SU-DHL-6 (cell line): Measurements from ENCODE around the gene TMEM203.

ENCODE experiments used
- H2AFZ ChIP-seq: fragments of 200-600 bp; sonication (generic); 2 replicates; pipeline ENCODE4 v1.6.1; 2014; ENCODE audit warnings: low read depth, mild to moderate bottlenecking, moderate library complexity, mixed read lengths, antibody characterized with exemption, low read length; ENCODE audit not compliant: severe bottlenecking
- H3F3A ChIP-seq: fragments of 200-600 bp; shearing (Covaris generic); 2 replicates; pipeline ENCODE4 v1.6.0; 2016; ENCODE audit warnings: antibody characterized with exemption, mild to moderate bottlenecking; ENCODE audit not compliant: insufficient read depth
- H3K27ac ChIP-seq: fragments of 200-600 bp; sonication (generic); 2 replicates; pipeline ENCODE4 v1.5.1; 2016; ENCODE audit warnings: low read depth, mild to moderate bottlenecking, low read length, moderate library complexity, mixed read lengths
- H3K27me3 ChIP-seq: fragments of 200-600 bp; sonication (generic), shearing (Covaris generic); 2 replicates; pipeline ENCODE4 v1.6.0; 2014; ENCODE audit warnings: mild to moderate bottlenecking, low read length
- H3K36me3 ChIP-seq: fragments of 200-600 bp; sonication (generic); 2 replicates; pipeline ENCODE4 v1.6.1; 2014; ENCODE audit warnings: mild to moderate bottlenecking, low read length, mixed read lengths
- H3K4me2 ChIP-seq: fragments of 300-600, 200-600 bp; shearing (Covaris generic), sonication (generic); 2 replicates; pipeline ENCODE4 v1.6.0; 2014; ENCODE audit warnings: low read length, low read depth, mild to moderate bottlenecking; ENCODE audit not compliant: poor library complexity, severe bottlenecking
- H3K4me3 ChIP-seq: fragments of 200-600 bp; sonication (generic); 2 replicates; pipeline ENCODE4 v1.5.1; 2014; ENCODE audit warnings: antibody characterized with exemption, low read length, mild to moderate bottlenecking, mixed read lengths; ENCODE audit not compliant: insufficient read depth, poor library complexity, severe bottlenecking
- H3K79me2 ChIP-seq: fragments of 200-600 bp; sonication (generic); 2 replicates; pipeline ENCODE4 v1.6.1; 2014; ENCODE audit warnings: mild to moderate bottlenecking, low read length, moderate library complexity; ENCODE audit not compliant: insufficient read depth
- H3K9ac ChIP-seq: fragments of 200-600 bp; sonication (generic); 2 replicates; pipeline ENCODE4 v1.7.0; 2014; ENCODE audit warnings: mild to moderate bottlenecking, low read length
- H3K9me2 ChIP-seq: fragments of 200-600 bp; sonication (generic); replicated peaks from 2 replicates; pipeline ENCODE4 v1.6.1; 2014; ENCODE audit warnings: low read length; ENCODE audit not compliant: insufficient read depth
- H3K9me3 ChIP-seq: fragments of 200-600 bp; sonication (generic); 2 replicates; pipeline ENCODE4 v1.6.1; 2014; ENCODE audit warnings: low read length, mixed read lengths; ENCODE audit not compliant: insufficient read depth
- H4K20me1 ChIP-seq: fragments of 200-600 bp; sonication (generic); 2 replicates; pipeline ENCODE4 v1.6.1; 2014; ENCODE audit warnings: low read depth, mild to moderate bottlenecking, antibody characterized with exemption, low read length, moderate library complexity, mixed read lengths
- EZH2phosphoT487 ChIP-seq: fragments of 200-600 bp; sonication (generic), shearing (Covaris generic); conservative IDR thresholded peaks from 2 replicates; pipeline ENCODE4 v1.6.1; 2018; ENCODE audit warnings: mild to moderate bottlenecking, antibody characterized with exemption, low read length, moderate library complexity, mixed read lengths
- TF ChIP-seq, protein P1 (sequence below): fragments of 200-600 bp; sonication (generic); IDR thresholded peaks from one replicate; pipeline ENCODE4 v1.5.1; 2017; ENCODE audit warnings: antibody characterized with exemption, mild to moderate bottlenecking, low read length, moderate library complexity; ENCODE audit not compliant: insufficient read depth, poor library complexity, severe bottlenecking

Gene TMEM203

GRCh38 chr9:137232510-137232909 is 27.1 kb upstream of the TMEM203 start:
- no peaks in the 10 kb centered on the region for H3K79me2 ChIP-seq
- H3K27ac ChIP-seq, result no peak overlapping the region
- no peaks in the 10 kb centered on the region for H3K27me3 ChIP-seq
- H3K9me3 ChIP-seq, result no peaks in the 10 kb centered on the region
- no peak overlapping the region for H3K4me2 ChIP-seq
- no peaks in the 10 kb centered on the region for H3K36me3 ChIP-seq
- no peaks in the 10 kb centered on the region for H3F3A ChIP-seq
- H4K20me1 ChIP-seq, result no peaks in the 10 kb centered on the region
- H3K9ac ChIP-seq, result no peak overlapping the region
- H2AFZ ChIP-seq, result no peak overlapping the region
- no peaks in the 10 kb centered on the region for H3K9me2 ChIP-seq
- no peak for TF ChIP-seq EZH2phosphoT487
- TF ChIP-seq, protein P1, sequence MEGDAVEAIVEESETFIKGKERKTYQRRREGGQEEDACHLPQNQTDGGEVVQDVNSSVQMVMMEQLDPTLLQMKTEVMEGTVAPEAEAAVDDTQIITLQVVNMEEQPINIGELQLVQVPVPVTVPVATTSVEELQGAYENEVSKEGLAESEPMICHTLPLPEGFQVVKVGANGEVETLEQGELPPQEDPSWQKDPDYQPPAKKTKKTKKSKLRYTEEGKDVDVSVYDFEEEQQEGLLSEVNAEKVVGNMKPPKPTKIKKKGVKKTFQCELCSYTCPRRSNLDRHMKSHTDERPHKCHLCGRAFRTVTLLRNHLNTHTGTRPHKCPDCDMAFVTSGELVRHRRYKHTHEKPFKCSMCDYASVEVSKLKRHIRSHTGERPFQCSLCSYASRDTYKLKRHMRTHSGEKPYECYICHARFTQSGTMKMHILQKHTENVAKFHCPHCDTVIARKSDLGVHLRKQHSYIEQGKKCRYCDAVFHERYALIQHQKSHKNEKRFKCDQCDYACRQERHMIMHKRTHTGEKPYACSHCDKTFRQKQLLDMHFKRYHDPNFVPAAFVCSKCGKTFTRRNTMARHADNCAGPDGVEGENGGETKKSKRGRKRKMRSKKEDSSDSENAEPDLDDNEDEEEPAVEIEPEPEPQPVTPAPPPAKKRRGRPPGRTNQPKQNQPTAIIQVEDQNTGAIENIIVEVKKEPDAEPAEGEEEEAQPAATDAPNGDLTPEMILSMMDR, result no peak
- H3K4me3 ChIP-seq, result no peak overlapping the region

DNA sequence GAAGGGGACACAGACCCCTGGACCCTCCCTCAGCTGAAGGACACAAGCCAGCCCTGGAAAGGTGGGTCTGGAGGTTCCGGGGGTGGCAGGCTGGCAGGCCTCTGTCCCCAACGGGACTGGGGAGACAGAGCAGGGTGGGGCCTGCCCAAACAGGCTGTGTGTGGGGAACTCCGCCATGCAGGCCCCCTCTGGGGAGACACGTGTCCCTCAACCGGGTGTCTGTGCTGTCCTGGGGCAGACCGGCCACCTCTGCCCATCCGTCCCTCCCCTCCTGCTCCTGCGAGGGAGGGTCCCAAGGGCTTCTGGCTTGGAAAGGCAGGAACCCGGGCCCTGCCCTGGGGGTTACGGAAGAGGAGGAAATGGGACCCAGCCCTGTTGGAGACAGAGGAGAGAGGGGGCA is 26.7 kb upstream of the TMEM203 start:
- Histone ChIP-seq H4K20me1 (no peaks in the 10 kb centered on the region), H3K9me2 (no peaks in the 10 kb centered on the region), H3K9me3 (no peaks in the 10 kb centered on the region), H3F3A (no peaks in the 10 kb centered on the region), H2AFZ (no peak overlapping the region), H3K4me3 (no peak overlapping the region), H3K36me3 (no peaks in the 10 kb centered on the region), H3K4me2 (no peak overlapping the region), H3K27ac (no peak overlapping the region), H3K27me3 (no peaks in the 10 kb centered on the region), H3K79me2 (no peaks in the 10 kb centered on the region), H3K9ac (no peak overlapping the region)
- TF ChIP-seq EZH2phosphoT487, result no peak
- TF ChIP-seq, protein P1, result no peak

- Histone ChIP-seq H3K4me3 (no peak overlapping the region), H3K79me2 (no peaks in the 10 kb centered on the region), H4K20me1 (no peaks in the 10 kb centered on the region), H3K4me2 (no peak overlapping the region), H3K27ac (no peak overlapping the region), H3K36me3 (no peaks in the 10 kb centered on the region), H3F3A (no peaks in the 10 kb centered on the region), H3K9ac (no peak overlapping the region), H3K9me2 (no peaks in the 10 kb centered on the region), H3K27me3 (no peaks in the 10 kb centered on the region), H2AFZ (no peak overlapping the region), H3K9me3 (no peaks in the 10 kb centered on the region)
- no peak for TF ChIP-seq EZH2phosphoT487
Measured at GRCh38 chr9:137231372-137232039, 26.1 kb upstream of the TMEM203 start.

DNA sequence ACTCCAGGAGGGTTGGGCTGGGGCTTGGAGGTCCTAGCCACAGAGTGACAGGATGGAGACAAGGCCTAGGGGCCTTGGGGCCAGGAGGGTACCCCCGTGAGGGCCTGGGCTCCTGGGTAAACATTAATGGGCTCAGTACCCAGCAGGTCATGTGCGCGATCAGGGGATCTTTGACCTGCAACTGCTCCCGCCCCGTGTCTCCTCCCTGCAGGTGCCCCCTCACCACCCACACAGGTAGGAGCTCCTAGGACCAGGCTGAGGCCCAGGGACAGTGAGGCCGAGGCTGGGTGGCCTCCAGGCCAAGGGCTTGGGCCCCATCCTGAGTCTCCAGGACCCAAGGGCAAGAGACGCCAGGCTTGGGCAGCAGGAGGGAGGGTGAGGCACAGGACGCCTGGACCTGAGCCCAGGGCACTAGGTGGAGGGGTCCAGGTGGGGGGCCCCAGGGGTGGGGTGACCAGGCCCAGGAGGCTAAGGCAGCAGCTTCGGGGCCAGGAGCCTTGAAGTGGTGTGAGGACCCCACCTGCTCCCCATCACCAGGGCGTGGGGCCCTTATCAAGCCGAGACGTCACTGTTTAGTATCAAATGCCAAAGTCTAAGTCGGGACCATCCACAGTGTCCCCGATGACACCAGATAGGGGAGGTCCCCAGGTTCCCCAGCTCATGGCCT is 25.4 kb upstream of the TMEM203 start, which contains the start of gene SLC34A3:
TSS of gene SLC34A3 (plus strand) at position 197 of the 667 bp plus-strand sequence. CDS start 802 bp downstream, outside the sequence.
- Histone ChIP-seq H3K79me2 (no peaks in the 10 kb centered on the region), H2AFZ (no peak within 1 kb of the TSS), H3K36me3 (no peaks in the 10 kb centered on the region), H3F3A (no peaks in the 10 kb centered on the region), H3K27me3 (no peaks in the 10 kb centered on the region), H3K9ac (no peak within 1 kb of the TSS), H4K20me1 (no peaks in the 10 kb centered on the region), H3K9me3 (no peaks in the 10 kb centered on the region), H3K9me2 (no peaks in the 10 kb centered on the region), H3K27ac (no peak within 1 kb of the TSS), H3K4me3 (no peak within 1 kb of the TSS), H3K4me2 (no peak within 1 kb of the TSS)
- TF ChIP-seq, protein P1, result no peak
- no peak for TF ChIP-seq EZH2phosphoT487
